SU-DHL-6 (cell line): ENCODE measurements around the gene VCX.

ENCODE experiments used
- EZH2phosphoT487 ChIP-seq: fragments of 200-600 bp; sonication (generic), shearing (Covaris generic); conservative IDR thresholded peaks from 2 replicates; pipeline ENCODE4 v1.6.1; 2018; ENCODE audit warnings: mild to moderate bottlenecking, antibody characterized with exemption, low read length, moderate library complexity, mixed read lengths
- TF ChIP-seq, protein P1 (sequence below): fragments of 200-600 bp; sonication (generic); IDR thresholded peaks from one replicate; pipeline ENCODE4 v1.5.1; 2017; ENCODE audit warnings: antibody characterized with exemption, mild to moderate bottlenecking, low read length, moderate library complexity; ENCODE audit not compliant: insufficient read depth, poor library complexity, severe bottlenecking

DNA sequence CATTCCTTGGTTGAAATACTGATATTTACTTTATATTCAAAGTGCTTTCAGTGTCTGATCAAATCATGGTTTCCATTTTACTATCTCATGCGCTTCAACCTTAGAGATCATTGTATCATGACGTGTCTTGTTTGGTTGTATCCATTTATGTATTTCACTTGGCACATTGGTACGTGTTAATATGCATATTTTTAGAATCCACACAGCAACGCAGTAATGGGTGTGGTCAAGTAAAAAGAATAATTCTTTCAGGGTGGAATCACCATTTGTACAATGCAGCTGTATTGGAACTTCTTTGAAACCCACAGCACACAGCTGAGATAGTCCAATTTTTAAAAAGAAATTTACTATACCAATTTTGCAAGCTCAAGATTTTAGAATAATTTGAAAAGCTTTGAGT, 29.1 kb downstream of the VCX start:
- TF ChIP-seq, protein P1, sequence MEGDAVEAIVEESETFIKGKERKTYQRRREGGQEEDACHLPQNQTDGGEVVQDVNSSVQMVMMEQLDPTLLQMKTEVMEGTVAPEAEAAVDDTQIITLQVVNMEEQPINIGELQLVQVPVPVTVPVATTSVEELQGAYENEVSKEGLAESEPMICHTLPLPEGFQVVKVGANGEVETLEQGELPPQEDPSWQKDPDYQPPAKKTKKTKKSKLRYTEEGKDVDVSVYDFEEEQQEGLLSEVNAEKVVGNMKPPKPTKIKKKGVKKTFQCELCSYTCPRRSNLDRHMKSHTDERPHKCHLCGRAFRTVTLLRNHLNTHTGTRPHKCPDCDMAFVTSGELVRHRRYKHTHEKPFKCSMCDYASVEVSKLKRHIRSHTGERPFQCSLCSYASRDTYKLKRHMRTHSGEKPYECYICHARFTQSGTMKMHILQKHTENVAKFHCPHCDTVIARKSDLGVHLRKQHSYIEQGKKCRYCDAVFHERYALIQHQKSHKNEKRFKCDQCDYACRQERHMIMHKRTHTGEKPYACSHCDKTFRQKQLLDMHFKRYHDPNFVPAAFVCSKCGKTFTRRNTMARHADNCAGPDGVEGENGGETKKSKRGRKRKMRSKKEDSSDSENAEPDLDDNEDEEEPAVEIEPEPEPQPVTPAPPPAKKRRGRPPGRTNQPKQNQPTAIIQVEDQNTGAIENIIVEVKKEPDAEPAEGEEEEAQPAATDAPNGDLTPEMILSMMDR, result no peak
- TF ChIP-seq EZH2phosphoT487, result no peak
